Mesenchymal stem cell (in vitro differentiated cells and primary cell): Measurements from ENCODE around the gene HTRA3. TPM values are rescaled to one million over a fixed set of nuclear protein-coding genes. Genes with fewer than 3 reads are reported as not detected.

ENCODE experiments used
- DNase-seq: peaks from one replicate; pipeline ENCODE4 v3.0.0-alpha.2; 2013
- H2AFZ ChIP-seq: one replicate; pipeline ENCODE4 v1.6.1; 2013; ENCODE audit warnings: low read depth, mild to moderate bottlenecking, control low read depth, inconsistent platforms, low read length, moderate library complexity
- H2AK5ac ChIP-seq: 2 replicates; pipeline ENCODE4 v1.6.1; 2013; ENCODE audit warnings: low read length, moderate library complexity, mild to moderate bottlenecking, inconsistent platforms; ENCODE audit not compliant: severe bottlenecking
- H2BK120ac ChIP-seq: one replicate; pipeline ENCODE4 v1.6.1; 2013; ENCODE audit warnings: low read depth, mild to moderate bottlenecking, inconsistent platforms, low read length, moderate library complexity
- H2BK12ac ChIP-seq, 2 experiments: one replicate each; pipeline ENCODE4 v1.6.1; 2013; ENCODE audit warnings: inconsistent platforms in 2 of 2, low read length in 2 of 2, mild to moderate bottlenecking in 2 of 2, moderate library complexity in 2 of 2, control low read depth in 1 of 2
- H2BK15ac ChIP-seq: one replicate; pipeline ENCODE4 v1.6.1; 2013; ENCODE audit warnings: mild to moderate bottlenecking, low read depth, inconsistent platforms; ENCODE audit not compliant: poor library complexity, severe bottlenecking
- H2BK5ac ChIP-seq: 2 replicates; pipeline ENCODE4 v1.6.1; 2013; ENCODE audit warnings: low read depth, mild to moderate bottlenecking, low read length, control low read depth, inconsistent platforms; ENCODE audit not compliant: poor library complexity, severe bottlenecking
- H3K14ac ChIP-seq, 2 experiments: one replicate each; pipeline ENCODE4 v1.6.1; 2013; ENCODE audit warnings: inconsistent platforms in 2 of 2, low read length in 2 of 2, control low read depth in 1 of 2, mild to moderate bottlenecking in 1 of 2, moderate library complexity in 1 of 2
- H3K18ac ChIP-seq, 2 experiments: one replicate each; pipeline ENCODE4 v1.6.1; 2013; ENCODE audit warnings: inconsistent platforms in 2 of 2, low read length in 2 of 2, control low read depth in 1 of 2, low read depth in 1 of 2, mild to moderate bottlenecking in 1 of 2
- H3K23ac ChIP-seq, 2 experiments: one replicate each; pipeline ENCODE4 v1.6.1; 2013; ENCODE audit warnings: inconsistent platforms in 2 of 2, low read length in 2 of 2, mild to moderate bottlenecking in 2 of 2, moderate library complexity in 2 of 2, control low read depth in 1 of 2
- H3K27ac ChIP-seq: 2 replicates; pipeline ENCODE4 v1.5.1; 2013; ENCODE audit warnings: mild to moderate bottlenecking, moderate library complexity, low read length, control low read depth, inconsistent platforms; ENCODE audit not compliant: poor library complexity, severe bottlenecking
- H3K27me3 ChIP-seq, 2 experiments: 2 replicates each; pipeline versions ENCODE4 v1.6.1 to v1.7.0; 2013; ENCODE audit warnings: low read length in 2 of 2, mild to moderate bottlenecking in 2 of 2, moderate library complexity in 2 of 2, control low read depth in 1 of 2, inconsistent platforms in 1 of 2; ENCODE audit not compliant: control insufficient read depth in 1 of 2, insufficient read depth in 1 of 2
- H3K36me3 ChIP-seq, 2 experiments: 2 replicates each; pipeline versions ENCODE4 v1.6.1 to v1.7.0; 2013; ENCODE audit warnings: low read length in 2 of 2, control low read depth in 1 of 2, inconsistent platforms in 1 of 2, low read depth in 1 of 2, mild to moderate bottlenecking in 1 of 2; ENCODE audit not compliant: insufficient read depth in 2 of 2, control insufficient read depth in 1 of 2
- H3K4ac ChIP-seq, 2 experiments: one replicate each; pipeline ENCODE4 v1.6.1; 2013; ENCODE audit warnings: inconsistent platforms in 2 of 2, low read length in 2 of 2, mild to moderate bottlenecking in 2 of 2, moderate library complexity in 2 of 2, control low read depth in 1 of 2, low read depth in 1 of 2
- H3K4me1 ChIP-seq: 2 replicates; pipeline ENCODE4 v1.6.1; 2013; ENCODE audit warnings: low read depth, low read length, control low read depth; ENCODE audit not compliant: control insufficient read depth, insufficient read depth
- H3K4me2 ChIP-seq: 2 replicates; pipeline ENCODE4 v1.6.1; 2013; ENCODE audit warnings: low read length, mild to moderate bottlenecking, inconsistent platforms; ENCODE audit not compliant: poor library complexity, severe bottlenecking
- H3K4me3 ChIP-seq, 2 experiments: 2 replicates each; pipeline versions ENCODE4 v1.5.1 to v1.7.0; 2013; ENCODE audit warnings: low read length in 2 of 2, mild to moderate bottlenecking in 2 of 2, control low read depth in 1 of 2, low read depth in 1 of 2; ENCODE audit not compliant: insufficient read depth in 1 of 2
- H3K79me1 ChIP-seq: replicated peaks from 2 replicates; pipeline ENCODE4 v1.6.1; 2013; ENCODE audit warnings: mild to moderate bottlenecking, control low read depth, low read length, inconsistent platforms; ENCODE audit not compliant: poor library complexity, severe bottlenecking
- H3K9ac ChIP-seq: 2 replicates; pipeline ENCODE4 v1.7.0; 2013; ENCODE audit warnings: mild to moderate bottlenecking, low read length, moderate library complexity
- H3K9me3 ChIP-seq: 2 replicates; pipeline ENCODE4 v1.7.0; 2013; ENCODE audit warnings: mild to moderate bottlenecking, low read length; ENCODE audit not compliant: control insufficient read depth
- H4K8ac ChIP-seq: one replicate; pipeline ENCODE4 v1.6.1; 2013; ENCODE audit warnings: inconsistent platforms, mild to moderate bottlenecking, low read length, moderate library complexity
- H4K91ac ChIP-seq: one replicate; pipeline ENCODE4 v1.6.1; 2013; ENCODE audit warnings: mild to moderate bottlenecking, low read length, inconsistent platforms
- WGBS: methylation state at CpG from one replicate; pipeline ENCODE4 v1.1.7; 2013; ENCODE audit warnings: mixed read lengths; 5-methylcytosine and 5-hydroxymethylcytosine counted together
- polyA plus RNA-seq, 2 experiments: library from polyadenylated mRNA; stranded (reverse); fragments of 200-250 nt; gene quantifications; one replicate each; pipeline ENCODE4 v1.2.3, GENCODE V29; 2013

HTRA3 gene
- 88.3 TPM for polyA plus RNA-seq (2013, experiment 1 of 2)
- 87.5 TPM for polyA plus RNA-seq (2013, experiment 2 of 2)

GRCh38 chr4:8269535-8270417 lies at the start of gene HTRA3:
Gene HTRA3 (plus strand): TSS chr4:8269754. CDS start chr4:8269969, 215 bp downstream.
- peak within 1 kb of the TSS; percentile 42 for H2AFZ ChIP-seq
- peak within 1 kb of the TSS; percentile 65 to 75 for H2BK12ac ChIP-seq
- H4K8ac ChIP-seq: peak within 1 kb of the TSS; percentile 97
- H3K14ac ChIP-seq: peak within 1 kb of the TSS in 1 of 2 experiments; percentile 86
- H3K4me3 ChIP-seq: peak within 1 kb of the TSS; percentile 38 to 79
- WGBS: 4% methylated on average over 102 of the region's 111 CpGs
- no peaks in the 10 kb centered on the region for H3K9me3 ChIP-seq
- peak within 1 kb of the TSS; percentile 85 to 94 for H3K18ac ChIP-seq
- no peak within 1 kb of the TSS for H2AK5ac ChIP-seq
- H3K4me2 ChIP-seq: peak within 1 kb of the TSS; percentile 86
- peaks cover 14 to 26% of the 10 kb centered on the region in 2 experiments for H3K27me3 ChIP-seq
- peak within 1 kb of the TSS; percentile 29 for H2BK120ac ChIP-seq
- H2BK15ac ChIP-seq: peak within 1 kb of the TSS; percentile 96
- no peaks in the 10 kb centered on the region for H3K79me1 ChIP-seq
- peak within 1 kb of the TSS; percentile 91 to 92 for H3K4ac ChIP-seq
- peak within 1 kb of the TSS; percentile 85 for H3K9ac ChIP-seq
- peak within 1 kb of the TSS; percentile 96 for H4K91ac ChIP-seq
- H3K36me3 ChIP-seq: no peaks in the 10 kb centered on the region
- H2BK5ac ChIP-seq: no peak within 1 kb of the TSS
- peak within 1 kb of the TSS in 1 of 2 experiments; percentile 38 for H3K23ac ChIP-seq
- H3K4me1 ChIP-seq: peaks cover 24% of the 10 kb centered on the region
- peak; percentile 70 for DNase-seq
- no peak within 1 kb of the TSS for H3K27ac ChIP-seq

- Histone ChIP-seq H3K4ac (no peak overlapping the region), H3K4me2 (no peak overlapping the region), H3K9ac (no peak overlapping the region), H3K36me3 (peaks cover 19 to 81% of the 10 kb centered on the region in 2 experiments), H2AFZ (no peak overlapping the region), H2AK5ac (no peak overlapping the region), H3K14ac (no peak overlapping the region), H3K27ac (no peak overlapping the region), H3K9me3 (no peaks in the 10 kb centered on the region), H3K23ac (peak overlapping the region in 1 of 2 experiments; percentile 6), H2BK12ac (peak overlapping the region in 1 of 2 experiments; percentile 15), H3K4me3 (no peak overlapping the region), H4K91ac (no peak overlapping the region), H2BK5ac (no peak overlapping the region), H2BK15ac (peak overlapping the region; percentile 86), H2BK120ac (no peak overlapping the region), H3K79me1 (no peaks in the 10 kb centered on the region), H4K8ac (no peak overlapping the region), H3K4me1 (peaks cover 4% of the 10 kb centered on the region), H3K27me3 (peaks cover 0 to 5% of the 10 kb centered on the region in 2 experiments), H3K18ac (peak overlapping the region; percentile 9 to 25)
- WGBS: 91% methylated on average over 7 of the region's 7 CpGs
- DNase-seq: peak; percentile 67
Measured at GRCh38 chr4:8220661-8221450, 48.7 kb upstream of the HTRA3 start.

GRCh38 chr4:8221476-8221875 lies 48.1 kb upstream of the HTRA3 start:
- H3K27ac ChIP-seq: no peak overlapping the region
- no peak overlapping the region for H4K91ac ChIP-seq
- H2BK120ac ChIP-seq: no peak overlapping the region
- no peak overlapping the region for H2AK5ac ChIP-seq
- H3K14ac ChIP-seq: no peak overlapping the region
- no peaks in the 10 kb centered on the region for H3K79me1 ChIP-seq
- no peak overlapping the region for H2BK15ac ChIP-seq
- peaks cover 0 to 9% of the 10 kb centered on the region in 2 experiments for H3K27me3 ChIP-seq
- no peak overlapping the region for H4K8ac ChIP-seq
- H2AFZ ChIP-seq: no peak overlapping the region
- no peak overlapping the region for H3K23ac ChIP-seq
- peaks cover 19 to 74% of the 10 kb centered on the region in 2 experiments for H3K36me3 ChIP-seq
- H3K9ac ChIP-seq: no peak overlapping the region
- H3K4me2 ChIP-seq: no peak overlapping the region
- H3K18ac ChIP-seq: no peak overlapping the region
- no peak overlapping the region for H2BK5ac ChIP-seq
- peaks cover 7% of the 10 kb centered on the region for H3K4me1 ChIP-seq
- H3K4ac ChIP-seq: no peak overlapping the region
- no peak overlapping the region for H3K4me3 ChIP-seq
- no peaks in the 10 kb centered on the region for H3K9me3 ChIP-seq
- no peak overlapping the region for H2BK12ac ChIP-seq
- peak; percentile 78 for DNase-seq
- 52% methylated on average over 5 of the region's 5 CpGs for WGBS

- Histone ChIP-seq H2BK15ac (no peak overlapping the region), H3K4me2 (no peak overlapping the region), H2BK5ac (no peak overlapping the region), H3K36me3 (peaks cover 19 to 74% of the 10 kb centered on the region in 2 experiments), H4K8ac (no peak overlapping the region), H3K4ac (no peak overlapping the region), H3K18ac (no peak overlapping the region), H3K9me3 (no peaks in the 10 kb centered on the region), H3K4me3 (no peak overlapping the region), H2AK5ac (no peak overlapping the region), H3K23ac (no peak overlapping the region), H3K79me1 (no peaks in the 10 kb centered on the region), H3K27ac (no peak overlapping the region), H3K9ac (no peak overlapping the region), H2BK12ac (no peak overlapping the region), H2AFZ (no peak overlapping the region), H2BK120ac (no peak overlapping the region), H3K27me3 (peaks cover 0 to 11% of the 10 kb centered on the region in 2 experiments), H3K4me1 (peaks cover 7% of the 10 kb centered on the region), H3K14ac (no peak overlapping the region), H4K91ac (no peak overlapping the region)
- peak; percentile 28 for DNase-seq
Measured at GRCh38 chr4:8221985-8222384, 47.6 kb upstream of the HTRA3 start.
